ENCODE measurements around the gene TBCD.

TBCD gene

GRCh38 chr17:82859431-82860403 is 107.9 kb downstream of the TBCD start:
- DNase-seq = peak; percentile 79

- DNase-seq = no peak
Observed at GRCh38 chr17:82860606-82861392, 108.9 kb downstream of the TBCD start.

- no peak for DNase-seq
Observed at GRCh38 chr17:82861393-82861775, 109.5 kb downstream of the TBCD start.

- DNase-seq = no peak
Observed at GRCh38 chr17:82862191-82862590, 110.3 kb downstream of the TBCD start.

GRCh38 chr17:82862737-82863382 is 111.0 kb downstream of the TBCD start:
- DNase-seq = no peak

GRCh38 chr17:82863383-82863940 is 111.6 kb downstream of the TBCD start:
- DNase-seq = no peak

DNA sequence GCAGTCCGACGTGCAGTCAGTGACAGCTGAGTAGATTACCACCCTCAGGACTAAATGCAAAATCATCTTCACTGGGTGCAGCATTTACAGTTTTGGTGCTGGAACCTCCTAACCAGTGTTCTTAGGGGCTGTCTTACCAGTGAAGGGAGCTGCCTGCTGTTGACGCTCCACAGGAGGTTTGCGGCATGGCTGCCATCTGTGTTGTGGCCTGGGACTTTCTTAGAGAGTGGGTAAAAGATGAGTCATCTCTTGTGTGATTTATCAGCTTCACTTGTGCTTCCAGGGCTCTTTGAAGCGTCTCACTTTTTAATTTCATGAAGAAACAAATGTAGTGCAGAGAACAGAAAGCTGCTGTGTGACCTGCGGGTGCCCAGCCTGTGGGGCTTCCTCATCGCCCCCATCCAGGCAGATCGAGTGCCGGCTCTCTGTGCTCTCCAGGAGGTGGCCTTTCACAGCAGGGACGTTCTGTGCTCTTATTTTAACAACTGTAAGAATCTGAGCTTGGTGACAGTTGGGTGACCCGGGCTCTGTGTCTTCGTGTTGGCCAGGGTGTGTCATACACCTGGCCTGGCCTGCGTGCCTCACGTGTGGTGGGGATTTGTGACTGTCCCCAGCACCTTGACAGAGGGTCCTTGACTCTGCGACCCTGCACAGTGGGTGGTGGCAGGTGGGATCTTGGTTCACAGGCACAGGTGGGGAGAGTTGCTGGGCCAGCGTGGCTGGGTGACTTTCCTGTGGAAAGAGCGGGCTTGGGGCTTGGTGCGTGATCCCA is 112.3 kb downstream of the TBCD start:
- peak; percentile 98 for DNase-seq

DNA sequence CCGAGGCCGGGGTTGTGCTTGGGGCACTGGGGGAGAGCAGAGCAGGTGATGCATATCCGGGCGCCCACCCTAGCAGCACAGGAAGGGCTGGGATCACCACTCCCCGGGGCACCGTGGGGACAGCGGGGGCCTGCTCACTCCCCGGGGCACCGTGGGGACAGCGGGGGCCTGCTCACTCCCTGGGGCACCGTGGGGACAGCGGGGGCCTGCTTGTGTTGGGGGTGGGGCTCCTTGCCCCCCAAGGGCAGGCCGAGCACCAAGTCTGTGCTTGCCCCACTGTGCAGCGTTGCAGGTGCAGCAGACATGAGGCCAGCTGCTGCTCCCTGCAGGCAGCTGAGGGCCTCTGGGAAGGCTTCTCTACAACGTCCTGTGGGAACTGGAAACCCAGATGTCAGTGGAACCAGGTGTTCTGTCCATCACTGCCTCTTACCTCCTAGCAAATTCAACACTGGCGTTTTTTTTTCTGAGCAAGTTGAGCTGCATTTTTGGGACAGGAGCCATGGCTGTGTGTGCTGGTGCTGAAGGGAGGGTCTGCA is 112.9 kb downstream of the TBCD start:
- no peak for DNase-seq

DNA sequence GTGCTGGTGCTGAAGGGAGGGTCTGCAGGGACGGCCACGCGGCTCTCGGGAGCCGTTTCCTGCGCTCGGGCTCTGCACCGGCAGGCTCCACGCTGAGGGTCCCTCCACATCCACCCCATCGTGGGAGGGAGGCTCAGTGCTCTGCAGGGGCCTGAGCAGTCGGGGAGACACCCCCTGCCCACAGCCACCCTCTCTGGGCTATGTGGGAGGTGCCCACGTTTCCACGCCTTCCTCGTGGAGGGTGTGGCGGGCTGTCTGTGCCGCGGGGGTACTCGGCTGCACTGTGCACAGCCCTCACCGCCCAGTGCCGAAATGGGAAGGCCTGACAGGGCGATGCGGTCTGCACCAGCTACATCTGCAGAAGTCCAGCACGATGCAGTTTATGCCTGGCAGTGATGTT is 113.4 kb downstream of the TBCD start:
- DNase-seq = no peak

DNA sequence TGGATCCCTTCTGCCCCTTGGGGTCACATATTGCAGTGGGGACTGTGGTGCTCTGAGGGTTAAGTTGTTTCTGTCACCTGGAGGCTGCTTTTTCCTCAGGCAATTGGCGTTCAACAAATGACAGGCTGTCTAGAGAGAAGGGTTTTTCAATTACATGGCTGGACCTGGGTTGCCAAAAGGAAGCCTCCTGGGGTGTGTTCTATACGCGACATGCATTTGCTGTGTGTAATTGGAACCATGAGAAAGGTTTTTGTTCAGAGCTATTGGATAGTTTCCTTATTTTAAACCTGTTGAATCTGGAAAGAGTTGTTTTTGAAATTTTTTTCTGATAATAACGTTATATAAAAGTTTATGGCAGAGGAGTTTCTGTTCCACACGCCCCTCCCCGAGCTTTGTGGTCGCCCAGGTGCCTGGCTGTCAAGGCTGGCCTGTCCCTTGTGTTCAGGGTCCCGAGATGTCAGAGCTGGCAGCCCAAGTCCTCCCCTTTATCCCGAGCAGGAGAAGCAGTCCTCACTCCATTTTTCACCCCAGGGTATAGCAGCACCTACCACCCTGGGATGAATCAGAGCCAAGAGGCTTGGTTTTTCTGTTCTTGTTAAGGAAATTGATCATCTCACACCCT is 114.0 kb downstream of the TBCD start:
- DNase-seq = no peak

DNA sequence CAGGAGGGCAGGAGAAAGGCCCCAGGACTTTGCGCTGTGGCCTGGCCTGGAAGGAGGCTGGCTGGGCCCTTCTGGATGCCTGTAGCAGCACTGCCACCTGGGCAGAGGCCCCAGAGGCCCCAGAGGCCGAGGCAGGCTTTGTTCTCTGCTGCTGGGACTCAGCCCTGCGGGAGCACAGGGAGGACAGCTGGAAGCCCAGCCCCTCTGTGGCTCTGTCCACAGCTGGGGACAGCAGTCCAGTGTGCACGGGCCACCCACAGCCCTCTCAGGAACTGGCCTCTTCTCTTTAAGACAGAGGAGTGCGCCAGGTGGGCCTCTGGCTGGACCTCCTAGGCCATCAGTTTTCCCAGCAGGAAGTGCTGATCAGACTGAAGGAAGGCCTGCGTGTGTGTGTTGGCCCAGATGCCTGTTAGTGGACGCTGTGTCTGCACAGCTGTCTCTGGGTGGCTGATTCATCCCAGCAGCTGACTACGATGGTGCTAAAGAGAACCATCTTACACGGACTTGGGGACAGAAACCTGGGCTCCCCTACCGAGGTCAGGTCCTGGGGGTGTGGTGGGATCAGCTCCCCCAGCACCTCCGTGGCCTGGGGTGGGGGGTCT is 114.8 kb downstream of the TBCD start:
- DNase-seq = no peak

- DNase-seq = no peak
Observed at GRCh38 chr17:82867763-82868325, 116.0 kb downstream of the TBCD start.

GRCh38 chr17:82868715-82869131 is 116.9 kb downstream of the TBCD start:
- DNase-seq = no peak

GRCh38 chr17:82869536-82869935 is 117.7 kb downstream of the TBCD start:
- DNase-seq = no peak

DNA sequence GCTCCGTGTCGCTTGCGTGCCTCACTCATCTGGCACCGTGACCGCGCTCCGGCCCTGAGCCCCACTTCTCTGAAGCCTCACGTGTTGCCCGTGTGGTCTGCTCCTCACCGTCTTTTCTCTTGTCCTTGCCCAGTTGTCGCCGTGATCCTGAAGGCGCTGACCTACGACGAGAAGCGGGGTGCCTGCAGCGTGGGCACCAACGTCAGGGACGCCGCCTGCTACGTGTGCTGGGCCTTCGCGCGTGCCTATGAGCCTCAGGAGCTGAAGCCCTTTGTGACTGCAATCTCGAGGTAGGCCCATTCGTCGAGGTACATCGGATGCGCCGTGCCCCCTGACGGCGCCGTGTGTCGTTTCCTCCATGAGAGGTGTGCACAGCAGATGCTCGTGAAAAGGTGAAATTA is 118.2 kb downstream of the TBCD start:
- no peak for DNase-seq

GRCh38 chr17:82870541-82870940 is 118.7 kb downstream of the TBCD start:
- no peak for DNase-seq

GRCh38 chr17:82871056-82871775 is 119.4 kb downstream of the TBCD start:
- DNase-seq = no peak

DNA sequence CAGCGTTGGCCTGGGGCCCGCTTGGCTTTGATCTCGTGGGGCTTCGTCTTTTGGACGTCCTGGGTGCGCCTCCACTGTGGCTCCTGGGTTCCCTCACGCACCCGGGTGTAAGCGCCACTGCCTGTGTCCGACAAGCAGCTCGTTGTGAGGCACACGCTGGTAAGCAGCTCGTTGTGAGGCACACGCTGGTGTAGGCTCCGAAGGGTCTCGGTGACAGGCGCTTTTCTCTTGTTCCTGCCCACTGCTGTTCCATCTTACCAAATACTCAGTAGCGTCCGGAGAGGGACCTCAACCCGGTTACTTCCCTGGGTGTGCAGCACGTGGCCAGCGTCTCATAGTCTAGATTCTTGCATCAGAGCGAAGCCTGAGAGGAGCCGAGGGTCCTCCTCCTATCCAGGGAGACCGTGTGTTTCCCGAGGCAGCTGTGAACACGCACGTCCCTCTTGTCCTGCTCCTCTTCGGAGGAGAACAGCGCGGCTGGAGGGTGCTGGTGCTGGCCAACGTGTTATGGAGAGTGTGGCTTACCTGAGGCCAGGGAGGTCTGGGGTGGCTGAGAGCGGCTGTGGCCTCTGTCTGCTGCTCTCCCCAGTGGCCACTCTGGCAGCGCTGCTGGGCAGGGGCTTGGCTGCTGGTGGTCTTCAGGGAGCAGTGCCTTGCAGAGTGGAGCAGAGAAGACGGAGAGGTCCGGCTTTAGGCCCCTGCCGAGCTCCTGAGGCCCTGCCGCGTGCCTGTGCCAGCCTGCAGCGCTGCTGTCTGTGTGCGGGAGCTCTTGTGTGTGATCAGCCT is 120.1 kb downstream of the TBCD start:
- DNase-seq = no peak

Data from CD4-positive, alpha-beta T cell treated with Interleukin-4 for 4 hours (primary cell).